ENCODE results near the gene ARPIN. TPM values are rescaled to one million over a fixed set of nuclear protein-coding genes. Genes with fewer than 3 reads are reported as not detected.

Gene ARPIN
- total and polyA plus RNA-seq, 10 of the 15 experiments (the other 5 are each of a cell fraction or from before 2014, with no cell fraction given): 0.02 to 0.04 TPM; not detected in 8

DNA sequence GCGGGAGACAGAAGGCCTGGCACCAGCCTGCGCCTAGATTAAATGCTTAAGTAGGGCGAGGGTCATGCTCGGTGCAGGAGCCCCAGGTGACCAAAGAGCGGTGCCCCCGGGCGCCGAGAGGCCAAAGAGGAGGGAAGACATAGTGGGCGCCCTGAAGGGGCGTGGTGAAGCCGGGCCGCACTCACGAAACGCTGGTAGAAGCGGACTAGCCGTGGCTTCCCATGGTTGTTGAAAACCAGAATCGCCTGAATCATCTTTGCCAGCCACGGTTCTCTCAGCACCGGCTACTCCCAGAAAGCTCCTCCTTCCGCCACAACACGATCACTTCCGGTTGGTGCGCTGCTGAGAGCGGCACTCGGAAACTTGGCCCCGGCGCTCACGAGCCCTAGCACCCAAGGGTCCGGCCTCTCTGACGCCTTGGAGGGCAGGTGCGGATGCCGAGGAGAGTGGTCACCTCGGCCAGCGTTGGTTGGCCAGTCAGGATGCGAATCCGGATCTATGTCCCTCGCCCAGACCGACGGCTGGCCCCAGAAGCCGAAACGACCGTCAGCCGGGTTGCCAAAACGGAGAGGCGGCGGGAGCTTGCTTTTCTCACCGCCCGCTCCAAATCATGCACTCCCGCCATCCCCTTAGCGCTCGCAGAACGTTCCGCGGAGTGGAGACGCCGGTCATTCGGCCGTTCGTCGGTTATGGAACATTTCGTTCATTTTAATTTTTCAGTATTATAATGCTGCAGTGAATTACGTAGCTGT, 18.9 kb downstream of the ARPIN start, which contains the start of gene AP3S2 (continued):
- TF ChIP-seq STAT1 (conservative IDR thresholded peaks at IDR 0.05) (0 out of 2 replicates have a peak, but pooled peaks have one; percentile 90), RCOR1 (conservative IDR thresholded peaks at IDR 0.05; ENCODE audit: low read depth, low read length) (peak; percentile 75; the same call in 1 of the 2 replicates), BRCA1 (IDR thresholded peaks at IDR 0.05; ENCODE audit: low read depth, low read length) (no peak), NFXL1 (IDR thresholded peaks at IDR 0.05; ENCODE audit: borderline replicate concordance) (no peak), ZBTB40 (IDR thresholded peaks at IDR 0.05; ENCODE audit: borderline replicate concordance) (peak; percentile 99), PML (IDR thresholded peaks at IDR 0.05; ENCODE audit: low read length) (peak; percentile 95), SREBF1 (IDR thresholded peaks at IDR 0.05; ENCODE audit: low read length) (peak; percentile 72), MEF2A (IDR thresholded peaks at IDR 0.05; ENCODE audit: insufficient read depth, low read depth, low read length) (peak; percentile 80), FOS (IDR thresholded peaks at IDR 0.05; ENCODE audit: borderline replicate concordance, extremely low read depth, insufficient read length) (no peak), ASH2L (IDR thresholded peaks at IDR 0.05; ENCODE audit: borderline replicate concordance, low read depth) (no peak), SIX5 (IDR thresholded peaks at IDR 0.05; ENCODE audit: low read depth, low read length, severe bottlenecking) (peak; percentile 72), CBX5 (IDR thresholded peaks at IDR 0.05; ENCODE audit: low read depth) (peak; percentile 87; the same call in 1 of the 2 replicates), MEF2B (IDR thresholded peaks at IDR 0.05; ENCODE audit: partially characterized antibody, poor library complexity, severe bottlenecking) (no peak), BCL3 (IDR thresholded peaks at IDR 0.05; ENCODE audit: borderline replicate concordance, insufficient read depth, low read depth, low read length, poor library complexity, severe bottlenecking) (no peak), MTA2 (IDR thresholded peaks at IDR 0.05; ENCODE audit: low read depth) (0 out of 2 replicates have a peak, but pooled peaks have one; percentile 53), NRF1 (conservative IDR thresholded peaks at IDR 0.05; ENCODE audit: low read depth, low read length) (no peak), TBL1XR1 (IDR thresholded peaks at IDR 0.05; ENCODE audit: low read depth, low read length) (peak; percentile 23; the same call in 1 of the 2 replicates), CEBPB (IDR thresholded peaks at IDR 0.05; ENCODE audit: borderline replicate concordance in 1 of 2, low read depth in 2 of 2, low read length in 2 of 2) (no peak), SMAD5 (IDR thresholded peaks at IDR 0.05; ENCODE audit: low read depth) (peak; percentile 81; the same call in 1 of the 2 replicates)
- TF ChIP-seq, protein P1, sequence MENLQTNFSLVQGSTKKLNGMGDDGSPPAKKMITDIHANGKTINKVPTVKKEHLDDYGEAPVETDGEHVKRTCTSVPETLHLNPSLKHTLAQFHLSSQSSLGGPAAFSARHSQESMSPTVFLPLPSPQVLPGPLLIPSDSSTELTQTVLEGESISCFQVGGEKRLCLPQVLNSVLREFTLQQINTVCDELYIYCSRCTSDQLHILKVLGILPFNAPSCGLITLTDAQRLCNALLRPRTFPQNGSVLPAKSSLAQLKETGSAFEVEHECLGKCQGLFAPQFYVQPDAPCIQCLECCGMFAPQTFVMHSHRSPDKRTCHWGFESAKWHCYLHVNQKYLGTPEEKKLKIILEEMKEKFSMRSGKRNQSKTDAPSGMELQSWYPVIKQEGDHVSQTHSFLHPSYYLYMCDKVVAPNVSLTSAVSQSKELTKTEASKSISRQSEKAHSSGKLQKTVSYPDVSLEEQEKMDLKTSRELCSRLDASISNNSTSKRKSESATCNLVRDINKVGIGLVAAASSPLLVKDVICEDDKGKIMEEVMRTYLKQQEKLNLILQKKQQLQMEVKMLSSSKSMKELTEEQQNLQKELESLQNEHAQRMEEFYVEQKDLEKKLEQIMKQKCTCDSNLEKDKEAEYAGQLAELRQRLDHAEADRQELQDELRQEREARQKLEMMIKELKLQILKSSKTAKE (IDR thresholded peaks at IDR 0.05; ENCODE audit: low read depth, poor library complexity, severe bottlenecking): no peak
- TF ChIP-seq, protein P2, sequence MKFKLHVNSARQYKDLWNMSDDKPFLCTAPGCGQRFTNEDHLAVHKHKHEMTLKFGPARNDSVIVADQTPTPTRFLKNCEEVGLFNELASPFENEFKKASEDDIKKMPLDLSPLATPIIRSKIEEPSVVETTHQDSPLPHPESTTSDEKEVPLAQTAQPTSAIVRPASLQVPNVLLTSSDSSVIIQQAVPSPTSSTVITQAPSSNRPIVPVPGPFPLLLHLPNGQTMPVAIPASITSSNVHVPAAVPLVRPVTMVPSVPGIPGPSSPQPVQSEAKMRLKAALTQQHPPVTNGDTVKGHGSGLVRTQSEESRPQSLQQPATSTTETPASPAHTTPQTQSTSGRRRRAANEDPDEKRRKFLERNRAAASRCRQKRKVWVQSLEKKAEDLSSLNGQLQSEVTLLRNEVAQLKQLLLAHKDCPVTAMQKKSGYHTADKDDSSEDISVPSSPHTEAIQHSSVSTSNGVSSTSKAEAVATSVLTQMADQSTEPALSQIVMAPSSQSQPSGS (IDR thresholded peaks at IDR 0.05; ENCODE audit: low read length): no peak
